SK-N-SH (cell line): Measurements from ENCODE around the gene CHRNB1. TPM values are rescaled to one million over a fixed set of nuclear protein-coding genes. Genes with fewer than 3 reads are reported as not detected.

ENCODE experiments used
- CTCF ChIA-PET: fragments of 300-600, 350-600 bp; formaldehyde crosslinking; extraction: SDS; loops from one replicate; lab custom pipeline; 2021; lab: Yijun Ruan, JAX
- POLR2A ChIA-PET: fragments of 350-600 bp; sonication (Branson Sonifier 250); formaldehyde crosslinking; extraction: SDS; loops from one replicate; lab custom pipeline; 2020; ENCODE audit warnings: antibody characterized with exemption, inconsistent platforms; lab: Yijun Ruan, JAX
- DNase-seq: peaks from one replicate; pipeline ENCODE4 v3.0.0; 2012
- H2AFZ ChIP-seq: fragments of 200-600 bp; sonication (generic); 2 replicates; pipeline ENCODE4 v1.8.1; 2016; ENCODE audit warnings: antibody characterized with exemption, mild to moderate bottlenecking, low read depth
- H3F3A ChIP-seq: fragments of 200-600 bp; sonication (generic); replicated peaks from 2 replicates; pipeline ENCODE3; 2016; ENCODE audit warnings: antibody characterized with exemption, mild to moderate bottlenecking; ENCODE audit not compliant: insufficient read depth
- H3K27ac ChIP-seq, 2 experiments: fragments of 200-500 bp in 1 of 2; fragments of 200-600 bp in 1 of 2; sonication (Bioruptor generic) in 1 of 2; sonication (generic), shearing (Covaris generic) in 1 of 2; 2 replicates each; pipeline versions ENCODE4 v1.5.1 to v1.6.1; 2014 to 2016; ENCODE audit warnings: low read depth in 2 of 2, inconsistent platforms in 1 of 2, low read length in 1 of 2, mild to moderate bottlenecking in 1 of 2, mixed read lengths in 1 of 2
- H3K27me3 ChIP-seq: fragments of 200-600 bp; sonication (generic), shearing (Covaris generic); 2 replicates; pipeline ENCODE4 v1.6.1; 2016; ENCODE audit warnings: mixed run types; ENCODE audit not compliant: insufficient read depth
- H3K36me3 ChIP-seq, 2 experiments: fragments of 200-500 bp in 1 of 2; fragments of 200-600 bp in 1 of 2; sonication (Bioruptor generic) in 1 of 2; sonication (generic) in 1 of 2; replicated peaks in 1 of 2; 2 replicates each; pipeline versions ENCODE3 to v1.5.1; 2014 to 2016; ENCODE audit warnings: low read length in 1 of 2, mild to moderate bottlenecking in 1 of 2; ENCODE audit not compliant: insufficient read depth in 2 of 2, control insufficient read depth in 1 of 2
- H3K4me1 ChIP-seq, 2 experiments: fragments of 200-500 bp in 1 of 2; fragments of 200-600 bp in 1 of 2; sonication (Bioruptor generic) in 1 of 2; sonication (generic), shearing (Covaris generic) in 1 of 2; 2 replicates each; pipeline versions ENCODE4 v1.5.1 to v1.6.1; 2014 to 2016; ENCODE audit warnings: low read depth in 1 of 2, low read length in 1 of 2, mixed run types in 1 of 2; ENCODE audit not compliant: insufficient read depth in 2 of 2, control insufficient read depth in 1 of 2
- H3K4me2 ChIP-seq: fragments of 200-600 bp; sonication (generic), shearing (Covaris generic); 2 replicates; pipeline ENCODE4 v1.6.1; 2017; ENCODE audit warnings: mixed run types
- H3K4me3 ChIP-seq, 2 experiments: fragments of 200-500 bp in 1 of 2; fragments of 200-600 bp in 1 of 2; sonication (Bioruptor generic) in 1 of 2; sonication (generic), shearing (Covaris generic) in 1 of 2; 2 replicates each; pipeline versions ENCODE4 v1.5.1 to v1.8.1; 2014 to 2016; ENCODE audit warnings: low read depth in 2 of 2, inconsistent platforms in 1 of 2, low read length in 1 of 2, mild to moderate bottlenecking in 1 of 2, mixed read lengths in 1 of 2, moderate library complexity in 1 of 2
- H3K79me2 ChIP-seq: fragments of 200-600 bp; sonication (generic); 2 replicates; pipeline ENCODE4 v1.8.1; 2017; ENCODE audit warnings: mild to moderate bottlenecking; ENCODE audit not compliant: insufficient read depth
- H3K9ac ChIP-seq: fragments of 200-600 bp; sonication (generic); 2 replicates; pipeline ENCODE4 v1.6.1; 2017; ENCODE audit warnings: mixed run types
- H3K9me2 ChIP-seq: fragments of 200-600 bp; sonication (generic); 2 replicates; pipeline ENCODE4 v1.6.1; 2017; ENCODE audit warnings: mixed run types
- H3K9me3 ChIP-seq: fragments of 200-600 bp; sonication (generic); 2 replicates; pipeline ENCODE4 v1.6.1; 2017; ENCODE audit warnings: mixed run types, mild to moderate bottlenecking, moderate library complexity
- H4K20me1 ChIP-seq: fragments of 200-600 bp; sonication (generic); 2 replicates; pipeline ENCODE4 v1.6.1; 2017; ENCODE audit warnings: mild to moderate bottlenecking, mixed run types; ENCODE audit not compliant: insufficient read depth
- CHD2 ChIP-seq: fragments of 150-350 bp; IDR thresholded peaks from 2 replicates; pipeline ENCODE4 v1.6.1; 2018; ENCODE audit warnings: low read length; ENCODE audit not compliant: partially characterized antibody
- ELF1 ChIP-seq: IDR thresholded peaks from 2 replicates; pipeline ENCODE4 v1.4.0; 2012
- EP300 ChIP-seq, 2 experiments: IDR thresholded peaks; 2 replicates each; pipeline versions ENCODE4 v1.4.0 to v1.6.1; 2012; ENCODE audit warnings: borderline replicate concordance in 1 of 2, low read depth in 1 of 2, low read length in 1 of 2
- EZH2phosphoT487 ChIP-seq: fragments of 200-600 bp; sonication (generic); IDR thresholded peaks from 2 replicates; pipeline ENCODE4 v1.6.1; 2017; ENCODE audit warnings: low read depth, mixed run types, mild to moderate bottlenecking, antibody characterized with exemption, moderate library complexity, borderline replicate concordance
- FOSL2 ChIP-seq: IDR thresholded peaks from 2 replicates; pipeline ENCODE4 v1.4.0; 2012; ENCODE audit warnings: low read depth, mild to moderate bottlenecking, moderate library complexity, borderline replicate concordance
- FOXM1 ChIP-seq: IDR thresholded peaks from 2 replicates; pipeline ENCODE4 v1.4.0; 2012; ENCODE audit warnings: low read depth, mild to moderate bottlenecking
- GABPA ChIP-seq: IDR thresholded peaks from 2 replicates; pipeline ENCODE4 v1.4.0; 2012; ENCODE audit warnings: low read depth, mild to moderate bottlenecking
- GATA2 ChIP-seq: sonication (generic); formaldehyde crosslinking; IDR thresholded peaks from 2 replicates; pipeline ENCODE4 v1.5.0; 2020; ENCODE audit warnings: mild to moderate bottlenecking, missing genetic modification reagents
- JUND ChIP-seq: IDR thresholded peaks from 2 replicates; pipeline ENCODE4 v1.4.0; 2012
- MEF2A ChIP-seq: IDR thresholded peaks from 2 replicates; pipeline ENCODE4 v1.4.0; 2012; ENCODE audit warnings: low read depth, borderline replicate concordance
- MXI1 ChIP-seq: IDR thresholded peaks from 2 replicates; pipeline ENCODE4 v1.6.1; 2012; ENCODE audit warnings: mild to moderate bottlenecking, low read depth, low read length, improper control_type of control experiment
- NFIC ChIP-seq: IDR thresholded peaks from 2 replicates; pipeline ENCODE4 v1.4.0; 2012; ENCODE audit warnings: borderline replicate concordance
- NRF1 ChIP-seq: IDR thresholded peaks from 2 replicates; pipeline ENCODE4 v1.6.1; 2012; ENCODE audit warnings: low read depth, mild to moderate bottlenecking, low read length
- POLR2AphosphoS5 ChIP-seq: IDR thresholded peaks from 2 replicates; pipeline ENCODE4 v1.6.1; 2012; ENCODE audit warnings: low read depth, low read length
- RXRA ChIP-seq: IDR thresholded peaks from 2 replicates; pipeline ENCODE4 v1.4.0; 2012; ENCODE audit warnings: low read depth, mild to moderate bottlenecking, borderline replicate concordance
- SIN3A ChIP-seq: IDR thresholded peaks from 2 replicates; pipeline ENCODE4 v1.6.1; 2012; ENCODE audit warnings: low read depth, mild to moderate bottlenecking, low read length, moderate library complexity, borderline replicate concordance
- SMC3 ChIP-seq: IDR thresholded peaks from 2 replicates; pipeline ENCODE4 v1.6.1; 2012; ENCODE audit warnings: low read depth, low read length, improper control_type of control experiment
- TAF1 ChIP-seq: IDR thresholded peaks from 2 replicates; pipeline ENCODE4 v1.6.1; 2012; ENCODE audit warnings: low read depth, mild to moderate bottlenecking, low read length, moderate library complexity, borderline replicate concordance
- TEAD4 ChIP-seq: IDR thresholded peaks from 2 replicates; pipeline ENCODE4 v1.4.0; 2012; ENCODE audit warnings: mild to moderate bottlenecking, borderline replicate concordance; ENCODE audit not compliant: insufficient read depth
- YY1 ChIP-seq: IDR thresholded peaks from 2 replicates; pipeline ENCODE4 v1.4.0; 2012; ENCODE audit warnings: low read depth, mild to moderate bottlenecking
- WGBS: methylation state at CpG from one replicate; pipeline ENCODE4 v1.1.6; 2017; ENCODE audit warnings: low lambda C conversion rate; 5-methylcytosine and 5-hydroxymethylcytosine counted together
- polyA plus RNA-seq, 3 experiments: library from polyadenylated mRNA; depleted of rRNA; stranded (reverse); fragments of >200 nt; gene quantifications; 2 replicates each; pipeline ENCODE4 v1.2.3, GENCODE V29; 2012
- TF ChIP-seq, protein P1 (sequence below): fragments of 150-350 bp; IDR thresholded peaks from 2 replicates; pipeline ENCODE4 v1.6.1; 2016; ENCODE audit warnings: mild to moderate bottlenecking, low read depth, low read length
- TF ChIP-seq, protein P2 (sequence below): IDR thresholded peaks from 2 replicates; pipeline ENCODE4 v1.6.1; 2012; ENCODE audit warnings: mild to moderate bottlenecking, low read depth, low read length, moderate library complexity

Gene CHRNB1
- polyA plus RNA-seq, 1 of the 3 experiments (the other 2 are of a cell fraction) = 26.8 TPM

- TF ChIP-seq CHD2 (no peak), SMC3 (no peak), JUND (no peak), POLR2AphosphoS5 (no peak), NRF1 (no peak), ELF1 (no peak), MEF2A (no peak), YY1 (no peak), TEAD4 (no peak), GATA2 (CRISPR knock-in tag) (no peak), SIN3A (no peak), FOXM1 (no peak), MXI1 (no peak), RXRA (no peak), EP300 (IDR thresholded peaks at IDR 0.05; ENCODE audit: borderline replicate concordance in 1 of 2, low read depth in 1 of 2, low read length in 1 of 2) (no peak), TAF1 (no peak), GABPA (no peak), EZH2phosphoT487 (no peak), FOSL2 (no peak)
- TF ChIP-seq, protein P1, sequence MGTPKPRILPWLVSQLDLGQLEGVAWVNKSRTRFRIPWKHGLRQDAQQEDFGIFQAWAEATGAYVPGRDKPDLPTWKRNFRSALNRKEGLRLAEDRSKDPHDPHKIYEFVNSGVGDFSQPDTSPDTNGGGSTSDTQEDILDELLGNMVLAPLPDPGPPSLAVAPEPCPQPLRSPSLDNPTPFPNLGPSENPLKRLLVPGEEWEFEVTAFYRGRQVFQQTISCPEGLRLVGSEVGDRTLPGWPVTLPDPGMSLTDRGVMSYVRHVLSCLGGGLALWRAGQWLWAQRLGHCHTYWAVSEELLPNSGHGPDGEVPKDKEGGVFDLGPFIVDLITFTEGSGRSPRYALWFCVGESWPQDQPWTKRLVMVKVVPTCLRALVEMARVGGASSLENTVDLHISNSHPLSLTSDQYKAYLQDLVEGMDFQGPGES = no peak
- TF ChIP-seq, all 33 proteins: peak for 0
- Histone ChIP-seq H3K27ac (no peak within 1 kb of the TSS), H3K9me3 (no peaks in the 10 kb centered on the region), H3K9ac (no peak within 1 kb of the TSS), H4K20me1 (no peaks in the 10 kb centered on the region), H3F3A (no peaks in the 10 kb centered on the region), H3K27me3 (no peaks in the 10 kb centered on the region), H2AFZ (no peak within 1 kb of the TSS), H3K36me3 (no peaks in the 10 kb centered on the region), H3K4me1 (no peaks in the 10 kb centered on the region), H3K9me2 (no peaks in the 10 kb centered on the region), H3K79me2 (no peaks in the 10 kb centered on the region), H3K4me3 (no peak within 1 kb of the TSS), H3K4me2 (no peak within 1 kb of the TSS)
- POLR2A ChIA-PET = no interaction called here
- CTCF ChIA-PET = no interaction called here
- no peak for DNase-seq
- WGBS = 62% methylated on average over 3 of the region's 5 CpGs
Observed at GRCh38 chr17:7428557-7428956, 16.3 kb upstream of the CHRNB1 start, which contains the start of gene SPEM3. SPEM3 (plus strand) TSS chr17:7428857; CDS start chr17:7428903, 46 bp downstream.

- 78% methylated on average over 9 of the region's 10 CpGs for WGBS
- H3K79me2 ChIP-seq = no peaks in the 10 kb centered on the region
- no peak overlapping the region for H3K4me2 ChIP-seq
- peaks cover 6% of the 10 kb centered on the region for H3F3A ChIP-seq
- no peaks in the 10 kb centered on the region for H3K27me3 ChIP-seq
- TF ChIP-seq MXI1 (no peak), FOSL2 (no peak), CHD2 (no peak), SIN3A (no peak), YY1 (no peak), SMC3 (no peak), NRF1 (no peak), NFIC (no peak), MEF2A (no peak)
- TF ChIP-seq, protein P2, sequence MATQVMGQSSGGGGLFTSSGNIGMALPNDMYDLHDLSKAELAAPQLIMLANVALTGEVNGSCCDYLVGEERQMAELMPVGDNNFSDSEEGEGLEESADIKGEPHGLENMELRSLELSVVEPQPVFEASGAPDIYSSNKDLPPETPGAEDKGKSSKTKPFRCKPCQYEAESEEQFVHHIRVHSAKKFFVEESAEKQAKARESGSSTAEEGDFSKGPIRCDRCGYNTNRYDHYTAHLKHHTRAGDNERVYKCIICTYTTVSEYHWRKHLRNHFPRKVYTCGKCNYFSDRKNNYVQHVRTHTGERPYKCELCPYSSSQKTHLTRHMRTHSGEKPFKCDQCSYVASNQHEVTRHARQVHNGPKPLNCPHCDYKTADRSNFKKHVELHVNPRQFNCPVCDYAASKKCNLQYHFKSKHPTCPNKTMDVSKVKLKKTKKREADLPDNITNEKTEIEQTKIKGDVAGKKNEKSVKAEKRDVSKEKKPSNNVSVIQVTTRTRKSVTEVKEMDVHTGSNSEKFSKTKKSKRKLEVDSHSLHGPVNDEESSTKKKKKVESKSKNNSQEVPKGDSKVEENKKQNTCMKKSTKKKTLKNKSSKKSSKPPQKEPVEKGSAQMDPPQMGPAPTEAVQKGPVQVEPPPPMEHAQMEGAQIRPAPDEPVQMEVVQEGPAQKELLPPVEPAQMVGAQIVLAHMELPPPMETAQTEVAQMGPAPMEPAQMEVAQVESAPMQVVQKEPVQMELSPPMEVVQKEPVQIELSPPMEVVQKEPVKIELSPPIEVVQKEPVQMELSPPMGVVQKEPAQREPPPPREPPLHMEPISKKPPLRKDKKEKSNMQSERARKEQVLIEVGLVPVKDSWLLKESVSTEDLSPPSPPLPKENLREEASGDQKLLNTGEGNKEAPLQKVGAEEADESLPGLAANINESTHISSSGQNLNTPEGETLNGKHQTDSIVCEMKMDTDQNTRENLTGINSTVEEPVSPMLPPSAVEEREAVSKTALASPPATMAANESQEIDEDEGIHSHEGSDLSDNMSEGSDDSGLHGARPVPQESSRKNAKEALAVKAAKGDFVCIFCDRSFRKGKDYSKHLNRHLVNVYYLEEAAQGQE = no peak
- no peaks in the 10 kb centered on the region for H3K9me2 ChIP-seq
- no peak overlapping the region for H3K4me3 ChIP-seq
- no peak overlapping the region for H2AFZ ChIP-seq
- H3K36me3 ChIP-seq = no peaks in the 10 kb centered on the region
- ChIA-PET POLR2A (no interaction called here), CTCF (interaction anchor here (0.6 to 0.8 kb wide), 2 partner anchors 61 to 77 kb away, joined by 3 read pairs; partner anchors contain the start of gene KCTD11)
- no peak overlapping the region for H3K9ac ChIP-seq
- no peak for DNase-seq
- H3K9me3 ChIP-seq = no peaks in the 10 kb centered on the region
- no peaks in the 10 kb centered on the region for H4K20me1 ChIP-seq
- no peaks in the 10 kb centered on the region for H3K4me1 ChIP-seq
- H3K27ac ChIP-seq = no peak overlapping the region
Observed at GRCh38 chr17:7429722-7430121, 15.1 kb upstream of the CHRNB1 start.
